Astrocyte of the spinal cord (primary cell): ENCODE data around the gene LRRK1.

Experiments
- DNase-seq: peaks from one replicate; pipeline ENCODE4 v3.0.0; 2011; ENCODE audit warnings: low read depth, low spot score
- H3K4me3 ChIP-seq: 2 replicates; pipeline ENCODE4 v1.5.1; 2011; ENCODE audit warnings: low read depth, mild to moderate bottlenecking, low read length, moderate library complexity
- CTCF ChIP-seq: IDR thresholded peaks from 2 replicates; pipeline ENCODE4 v1.5.1; 2012; ENCODE audit warnings: low read depth, mild to moderate bottlenecking, low read length, inconsistent platforms
- in situ Hi-C: cut with HindIII; loops from 2 replicates; pipeline ENCODE4 v1.10.0; 2017; ENCODE audit warnings: low sequenced_read_pairs

LRRK1 gene

GRCh38 chr15:100878130-100878529 is 41.0 kb upstream of the LRRK1 start:
- no peak overlapping the region for H3K4me3 ChIP-seq
- no peak for DNase-seq
- in situ Hi-C loops: no loop called here
- TF ChIP-seq CTCF: no peak

GRCh38 chr15:100878648-100879047 is 40.5 kb upstream of the LRRK1 start:
- in situ Hi-C loops: no loop called here
- no peak for DNase-seq
- H3K4me3 ChIP-seq: peak overlapping the region; percentile 18
- TF ChIP-seq CTCF: no peak

- DNase-seq: no peak
- in situ Hi-C loops: no loop called here
- TF ChIP-seq CTCF: no peak
- H3K4me3 ChIP-seq: peak overlapping the region; percentile 48
Measured at GRCh38 chr15:100879061-100879463, 40.1 kb upstream of the LRRK1 start.

- TF ChIP-seq CTCF: no peak
- in situ Hi-C loops: no loop called here
- H3K4me3 ChIP-seq: peak within 1 kb of the TSS; percentile 48
- DNase-seq: peak; percentile 31
Measured at GRCh38 chr15:100879464-100880138, 39.6 kb upstream of the LRRK1 start, which contains the start of gene ALDH1A3. Gene ALDH1A3 (plus strand): TSS chr15:100879831. CDS start chr15:100879908, 77 bp downstream.

- TF ChIP-seq CTCF: no peak
- DNase-seq: peak; percentile 35
- in situ Hi-C loops: no loop called here
- H3K4me3 ChIP-seq: peak overlapping the region; percentile 48
Measured at GRCh38 chr15:100880139-100880896, 38.8 kb upstream of the LRRK1 start.

GRCh38 chr15:100880897-100881242 is 38.3 kb upstream of the LRRK1 start:
- no peak for TF ChIP-seq CTCF
- peak overlapping the region; percentile 48 for H3K4me3 ChIP-seq
- DNase-seq: no peak
- in situ Hi-C loops: no loop called here
